Osteocyte (in vitro differentiated cells): ENCODE results near the gene LRRTM3. TPM values are rescaled to one million over a fixed set of nuclear protein-coding genes. Genes with fewer than 3 reads are reported as not detected.

Source experiments
- DNase-seq: peaks from one replicate; pipeline ENCODE4 v3.0.0; 2021; ENCODE audit warnings: mixed read lengths; ENCODE audit not compliant: unreplicated experiment; ENCODE audit errors: extremely low spot score
- H3K27ac Mint-ChIP-seq: one replicate; pipeline ENCODE4 v1.8.0; 2021; ENCODE audit warnings: mild to moderate bottlenecking, mixed read lengths; ENCODE audit not compliant: unreplicated experiment
- H3K27me3 Mint-ChIP-seq: one replicate; pipeline ENCODE4 v1.8.0; 2021; ENCODE audit warnings: mixed read lengths; ENCODE audit not compliant: unreplicated experiment
- H3K36me3 Mint-ChIP-seq: one replicate; pipeline ENCODE4 v1.8.0; 2021; ENCODE audit warnings: mixed read lengths; ENCODE audit not compliant: unreplicated experiment
- H3K4me1 Mint-ChIP-seq: one replicate; pipeline ENCODE4 v1.8.0; 2021; ENCODE audit warnings: mixed read lengths; ENCODE audit not compliant: unreplicated experiment
- H3K4me3 Mint-ChIP-seq: one replicate; pipeline ENCODE4 v1.8.0; 2021; ENCODE audit warnings: mild to moderate bottlenecking, moderate library complexity, mixed read lengths; ENCODE audit not compliant: unreplicated experiment
- H3K9me3 Mint-ChIP-seq: one replicate; pipeline ENCODE4 v1.8.0; 2021; ENCODE audit warnings: mixed read lengths; ENCODE audit not compliant: unreplicated experiment
- CTCF ChIP-seq: fragments of 200-600 bp; sonication (generic); IDR thresholded peaks from 2 replicates; pipeline ENCODE4 v1.5.0; 2021; ENCODE audit warnings: antibody characterized with exemption, mild to moderate bottlenecking, moderate library complexity
- total RNA-seq: library from RNA; stranded (reverse); gene quantifications from 2 replicates; pipeline ENCODE4 v1.2.1, GENCODE V29; 2021

The LRRTM3 gene
- total RNA-seq, 1 donor from 2014 or later, result 0.21 TPM

DNA sequence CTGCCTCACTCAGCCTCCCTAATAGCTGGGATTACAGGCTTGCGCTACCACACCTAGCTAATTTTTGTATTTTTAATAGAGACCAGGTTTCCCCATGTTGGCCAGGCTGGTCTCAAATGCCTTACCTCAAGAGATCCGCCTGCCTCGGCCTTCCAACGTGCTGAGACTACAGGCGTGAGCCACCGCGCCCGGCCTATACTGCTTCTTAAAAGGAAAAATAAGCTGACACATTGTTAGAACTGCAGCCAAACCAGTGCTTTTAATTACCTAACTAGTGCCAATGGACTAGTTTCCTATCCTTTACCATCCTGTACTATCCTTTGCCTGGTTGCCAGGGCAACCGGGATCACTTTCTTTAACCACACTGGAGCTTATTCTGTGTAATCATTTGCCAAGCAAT, 108.0 kb downstream of the LRRTM3 start:
- Mint-ChIP-seq H3K27ac (no peak overlapping the region), H3K36me3 (no peaks in the 10 kb centered on the region)
- no peak for DNase-seq

GRCh38 chr10:67036808-67037207, 111.0 kb downstream of the LRRTM3 start:
- TF ChIP-seq CTCF, result no peak
- no peak overlapping the region for H3K4me3 Mint-ChIP-seq
- H3K4me1 Mint-ChIP-seq, result no peaks in the 10 kb centered on the region
- no peaks in the 10 kb centered on the region for H3K9me3 Mint-ChIP-seq
- no peak for DNase-seq
- no peak overlapping the region for H3K27ac Mint-ChIP-seq
- H3K36me3 Mint-ChIP-seq, result no peaks in the 10 kb centered on the region
- H3K27me3 Mint-ChIP-seq, result peaks cover 5% of the 10 kb centered on the region

More for the DNA sequence above, 108.0 kb downstream of the LRRTM3 start:
- H3K27me3 Mint-ChIP-seq, result peaks cover 5% of the 10 kb centered on the region
- H3K4me1 Mint-ChIP-seq, result no peaks in the 10 kb centered on the region
- TF ChIP-seq CTCF, result no peak
- H3K4me3 Mint-ChIP-seq, result no peak overlapping the region
- H3K9me3 Mint-ChIP-seq, result no peaks in the 10 kb centered on the region

- Mint-ChIP-seq H3K4me3 (no peak overlapping the region), H3K27me3 (peaks cover 3% of the 10 kb centered on the region), H3K36me3 (no peaks in the 10 kb centered on the region), H3K27ac (no peak overlapping the region), H3K4me1 (no peaks in the 10 kb centered on the region), H3K9me3 (no peaks in the 10 kb centered on the region)
- no peak for TF ChIP-seq CTCF
- DNase-seq, result no peak
Observed at GRCh38 chr10:67043041-67043440, 117.2 kb downstream of the LRRTM3 start.

GRCh38 chr10:67045404-67045803, 119.6 kb downstream of the LRRTM3 start:
- Mint-ChIP-seq H3K9me3 (no peaks in the 10 kb centered on the region), H3K4me1 (no peaks in the 10 kb centered on the region)

DNA sequence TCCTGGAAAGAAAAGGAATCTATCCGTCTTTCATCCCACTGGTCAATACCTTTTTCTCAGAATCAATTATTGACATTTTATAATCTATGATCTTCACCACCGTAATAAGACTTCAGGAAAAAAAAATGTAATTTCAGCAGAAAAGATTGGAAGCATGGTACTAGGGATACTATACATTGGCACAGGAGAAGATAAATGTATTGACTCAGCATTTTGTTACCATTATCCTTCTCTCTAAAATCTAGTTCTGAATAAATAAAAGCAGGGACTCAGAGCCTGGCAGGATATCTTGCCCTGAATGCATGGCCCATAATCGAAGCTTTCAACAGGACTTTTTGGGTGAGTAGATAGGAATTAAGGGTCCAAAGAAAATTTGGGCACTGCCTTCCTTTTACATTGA, 120.7 kb downstream of the LRRTM3 start:
- Mint-ChIP-seq H3K9me3 (no peaks in the 10 kb centered on the region), H3K27ac (no peak overlapping the region), H3K4me3 (no peak overlapping the region), H3K4me1 (no peaks in the 10 kb centered on the region), H3K36me3 (no peaks in the 10 kb centered on the region), H3K27me3 (peaks cover 3% of the 10 kb centered on the region)
- DNase-seq, result no peak
- no peak for TF ChIP-seq CTCF

More at GRCh38 chr10:67045404-67045803, 119.6 kb downstream of the LRRTM3 start:
- Mint-ChIP-seq H3K27ac (no peak overlapping the region), H3K36me3 (no peaks in the 10 kb centered on the region), H3K4me3 (no peak overlapping the region), H3K27me3 (peaks cover 3% of the 10 kb centered on the region)
- no peak for TF ChIP-seq CTCF
- DNase-seq, result no peak
